ENCODE measurements around the gene GALNT7.
"Not testable (repeated sequence)": the region's sequence is repeated elsewhere in the genome, so short reads cannot be mapped to it uniquely, and the experiment has no call there.

The GALNT7 gene

GRCh38 chr4:173199553-173199952 lies 30.9 kb downstream of the GALNT7 start:
- DNase-seq: no peak

- DNase-seq: no peak
Measured at GRCh38 chr4:173200103-173200884, 31.7 kb downstream of the GALNT7 start.

GRCh38 chr4:173202395-173202794 lies 33.8 kb downstream of the GALNT7 start:
- no peak for DNase-seq

- DNase-seq: no peak
Measured at GRCh38 chr4:173205656-173206055, 37.0 kb downstream of the GALNT7 start.

GRCh38 chr4:173208420-173208819 lies 39.8 kb downstream of the GALNT7 start:
- no peak for DNase-seq

GRCh38 chr4:173211222-173211621 lies 42.6 kb downstream of the GALNT7 start:
- no peak for DNase-seq

- DNase-seq: no peak
Measured at GRCh38 chr4:173211838-173212237, 43.2 kb downstream of the GALNT7 start.

GRCh38 chr4:173212379-173212778 lies 43.8 kb downstream of the GALNT7 start:
- DNase-seq: no peak

- DNase-seq: no peak
Measured at GRCh38 chr4:173213296-173213695, 44.7 kb downstream of the GALNT7 start.

GRCh38 chr4:173214231-173214630 lies 45.6 kb downstream of the GALNT7 start:
- DNase-seq: no peak

- DNase-seq: no peak
Measured at GRCh38 chr4:173214661-173215060, 46.0 kb downstream of the GALNT7 start.

GRCh38 chr4:173217075-173217474 lies 48.5 kb downstream of the GALNT7 start:
- DNase-seq: no peak

GRCh38 chr4:173217727-173218126 lies 49.1 kb downstream of the GALNT7 start:
- no peak for DNase-seq

GRCh38 chr4:173218411-173219125 lies 50.0 kb downstream of the GALNT7 start:
- no peak for DNase-seq

- DNase-seq: not testable (repeated sequence)
Measured at GRCh38 chr4:173219126-173219437, 50.5 kb downstream of the GALNT7 start.

GRCh38 chr4:173223743-173224142 lies 55.1 kb downstream of the GALNT7 start:
- no peak for DNase-seq

- no peak for DNase-seq
Measured at GRCh38 chr4:173226401-173226888, 57.8 kb downstream of the GALNT7 start.

- no peak for DNase-seq
Measured at GRCh38 chr4:173227756-173228155, 59.1 kb downstream of the GALNT7 start.

GRCh38 chr4:173230062-173230461 lies 61.5 kb downstream of the GALNT7 start:
- no peak for DNase-seq

GRCh38 chr4:173231916-173232315 lies 63.3 kb downstream of the GALNT7 start:
- DNase-seq: no peak

- no peak for DNase-seq
Measured at GRCh38 chr4:173233857-173234256, 65.2 kb downstream of the GALNT7 start.

- DNase-seq: no peak
Measured at GRCh38 chr4:173235050-173235449, 66.4 kb downstream of the GALNT7 start.

GRCh38 chr4:173236301-173236700 lies 67.7 kb downstream of the GALNT7 start:
- DNase-seq: no peak

GRCh38 chr4:173237152-173237551 lies 68.5 kb downstream of the GALNT7 start:
- DNase-seq: no peak

Data from central memory CD4-positive, alpha-beta T cell (primary cell).